Measurements from ENCODE around the gene HCK.
A peak's percentile ranks its signal among the peaks of the same experiment; 100 is the strongest.

Gene HCK

GRCh38 chr20:32036252-32036651 is 15.8 kb upstream of the HCK start:
- no peak overlapping the region for H3K27ac Mint-ChIP-seq
- H3K9me3 Mint-ChIP-seq = peaks cover 5 to 7% of the 10 kb centered on the region in 2 donors
- ATAC-seq (replicated peaks) = no peak
- peak overlapping the region in 1 of 2 donors; percentile 4 for H3K4me3 Mint-ChIP-seq
- peaks cover 26 to 56% of the 10 kb centered on the region in 2 donors for H3K4me1 Mint-ChIP-seq
- peaks cover 20 to 31% of the 10 kb centered on the region in 2 donors for H3K27me3 Mint-ChIP-seq
- H3K36me3 Mint-ChIP-seq = peaks cover 3 to 7% of the 10 kb centered on the region in 2 donors
- no peak for DNase-seq

- Mint-ChIP-seq H3K9me3 (peaks cover 5 to 7% of the 10 kb centered on the region in 2 donors), H3K36me3 (peaks cover 3 to 7% of the 10 kb centered on the region in 2 donors), H3K27me3 (peaks cover 20 to 26% of the 10 kb centered on the region in 2 donors), H3K4me1 (peaks cover 30 to 58% of the 10 kb centered on the region in 2 donors), H3K4me3 (no peak overlapping the region), H3K27ac (no peak overlapping the region)
- no peak for DNase-seq
- no peak for ATAC-seq (replicated peaks)
Observed at GRCh38 chr20:32036716-32037485, 15.1 kb upstream of the HCK start.

GRCh38 chr20:32037929-32038328 is 14.1 kb upstream of the HCK start:
- ATAC-seq (replicated peaks) (no peak), DNase-seq (no peak)
- Mint-ChIP-seq H3K27ac (peak overlapping the region; percentile 86), H3K4me3 (no peak overlapping the region), H3K9me3 (peaks cover 5 to 7% of the 10 kb centered on the region in 2 donors), H3K27me3 (peaks cover 10 to 19% of the 10 kb centered on the region in 2 donors), H3K36me3 (peaks cover 3 to 7% of the 10 kb centered on the region in 2 donors), H3K4me1 (peaks cover 34 to 66% of the 10 kb centered on the region in 2 donors)

GRCh38 chr20:32040142-32040953 is 11.7 kb upstream of the HCK start:
- peak; percentile 91 to 92 for ATAC-seq (replicated peaks)
- peak overlapping the region; percentile 51 to 57 for H3K4me3 Mint-ChIP-seq
- peaks cover 0 to 5% of the 10 kb centered on the region in 2 donors for H3K27me3 Mint-ChIP-seq

GRCh38 chr20:32045999-32046398 is 6.0 kb upstream of the HCK start:
- no peaks in the 10 kb centered on the region for H3K27me3 Mint-ChIP-seq
- ATAC-seq (replicated peaks) (no peak), DNase-seq (no peak)
- no peaks in the 10 kb centered on the region for H3K9me3 Mint-ChIP-seq
- no peak overlapping the region for H3K4me3 Mint-ChIP-seq
- no peak overlapping the region for H3K27ac Mint-ChIP-seq
- no peaks in the 10 kb centered on the region for H3K36me3 Mint-ChIP-seq
- H3K4me1 Mint-ChIP-seq = peaks cover 14 to 21% of the 10 kb centered on the region in 2 donors

More at GRCh38 chr20:32040142-32040953, 11.7 kb upstream of the HCK start:
- H3K36me3 Mint-ChIP-seq = peaks cover 3 to 7% of the 10 kb centered on the region in 2 donors
- peaks cover 28 to 52% of the 10 kb centered on the region in 2 donors for H3K4me1 Mint-ChIP-seq
- H3K9me3 Mint-ChIP-seq = peaks cover 5 to 7% of the 10 kb centered on the region in 2 donors
- DNase-seq = peak; percentile 74
- peak overlapping the region; percentile 31 for H3K27ac Mint-ChIP-seq

GRCh38 chr20:32050324-32050841 is 1.7 kb upstream of the HCK start:
- peaks cover 16 to 36% of the 10 kb centered on the region in 2 donors for H3K4me1 Mint-ChIP-seq
- H3K9me3 Mint-ChIP-seq = no peaks in the 10 kb centered on the region
- no peak overlapping the region for H3K4me3 Mint-ChIP-seq
- ATAC-seq (replicated peaks) (no peak), DNase-seq (no peak)
- H3K36me3 Mint-ChIP-seq = peaks cover 0 to 2% of the 10 kb centered on the region in 2 donors
- H3K27me3 Mint-ChIP-seq = peaks cover 5 to 8% of the 10 kb centered on the region in 2 donors
- no peak overlapping the region for H3K27ac Mint-ChIP-seq

- Mint-ChIP-seq H3K27me3 (peaks cover 5 to 8% of the 10 kb centered on the region in 2 donors), H3K4me3 (peak overlapping the region; percentile 85 to 89), H3K27ac (peak overlapping the region; percentile 54), H3K4me1 (peaks cover 16 to 40% of the 10 kb centered on the region in 2 donors), H3K9me3 (no peaks in the 10 kb centered on the region), H3K36me3 (peaks cover 0 to 2% of the 10 kb centered on the region in 2 donors)
- DNase-seq (peak; percentile 25), ATAC-seq (replicated peaks) (peak; percentile 44 to 53)
Observed at GRCh38 chr20:32050851-32051556, 1.0 kb upstream of the HCK start.

- Mint-ChIP-seq H3K36me3 (peaks cover 0 to 2% of the 10 kb centered on the region in 2 donors), H3K4me1 (peaks cover 16 to 43% of the 10 kb centered on the region in 2 donors), H3K27ac (peak overlapping the region; percentile 87), H3K4me3 (peak overlapping the region; percentile 85 to 89), H3K27me3 (peaks cover 5 to 8% of the 10 kb centered on the region in 2 donors), H3K9me3 (no peaks in the 10 kb centered on the region)
- DNase-seq (no peak), ATAC-seq (replicated peaks) (no peak)
Observed at GRCh38 chr20:32051720-32052089, 337 bp upstream of the HCK start.

- peaks cover 20 to 55% of the 10 kb centered on the region in 2 donors for H3K4me1 Mint-ChIP-seq
- ATAC-seq (replicated peaks) = peak; percentile 65 to 71
- peak; percentile 22 for DNase-seq
- peaks cover 5 to 8% of the 10 kb centered on the region in 2 donors for H3K27me3 Mint-ChIP-seq
- peak overlapping the region; percentile 85 to 89 for H3K4me3 Mint-ChIP-seq
- no peaks in the 10 kb centered on the region for H3K9me3 Mint-ChIP-seq
- H3K27ac Mint-ChIP-seq = peak overlapping the region; percentile 32
- H3K36me3 Mint-ChIP-seq = peaks cover 0 to 2% of the 10 kb centered on the region in 2 donors
Observed at GRCh38 chr20:32052778-32053362, 828 bp downstream of the HCK start.

- H3K27me3 Mint-ChIP-seq = peaks cover 5 to 8% of the 10 kb centered on the region in 2 donors
- no peak overlapping the region for H3K4me3 Mint-ChIP-seq
- DNase-seq (no peak), ATAC-seq (replicated peaks) (no peak)
- H3K27ac Mint-ChIP-seq = no peak overlapping the region
- H3K9me3 Mint-ChIP-seq = no peaks in the 10 kb centered on the region
- H3K36me3 Mint-ChIP-seq = peaks cover 0 to 2% of the 10 kb centered on the region in 2 donors
- H3K4me1 Mint-ChIP-seq = peaks cover 20 to 60% of the 10 kb centered on the region in 2 donors
Observed at GRCh38 chr20:32053648-32054047, 1.6 kb downstream of the HCK start.

GRCh38 chr20:32056708-32057483 is 4.9 kb downstream of the HCK start:
- ATAC-seq (replicated peaks) (no peak), DNase-seq (no peak)
- Mint-ChIP-seq H3K36me3 (peaks cover 0 to 9% of the 10 kb centered on the region in 2 donors), H3K4me3 (no peak overlapping the region), H3K9me3 (no peaks in the 10 kb centered on the region), H3K27me3 (peaks cover 2 to 3% of the 10 kb centered on the region in 2 donors), H3K27ac (no peak overlapping the region), H3K4me1 (peaks cover 15 to 71% of the 10 kb centered on the region in 2 donors)

GRCh38 chr20:32057656-32058184 is 5.7 kb downstream of the HCK start:
- no peak for ATAC-seq (replicated peaks)
- no peaks in the 10 kb centered on the region for H3K27me3 Mint-ChIP-seq
- no peak overlapping the region for H3K27ac Mint-ChIP-seq
- H3K36me3 Mint-ChIP-seq = peaks cover 0 to 9% of the 10 kb centered on the region in 2 donors
- no peak for DNase-seq
- no peaks in the 10 kb centered on the region for H3K9me3 Mint-ChIP-seq
- no peak overlapping the region for H3K4me3 Mint-ChIP-seq
- peaks cover 19 to 75% of the 10 kb centered on the region in 2 donors for H3K4me1 Mint-ChIP-seq

- H3K27me3 Mint-ChIP-seq = no peaks in the 10 kb centered on the region
- no peaks in the 10 kb centered on the region for H3K9me3 Mint-ChIP-seq
- H3K36me3 Mint-ChIP-seq = peaks cover 0 to 9% of the 10 kb centered on the region in 2 donors
- DNase-seq (no peak), ATAC-seq (replicated peaks) (no peak)
- H3K4me1 Mint-ChIP-seq = peaks cover 21 to 72% of the 10 kb centered on the region in 2 donors
- no peak overlapping the region for H3K4me3 Mint-ChIP-seq
- peak overlapping the region; percentile 80 for H3K27ac Mint-ChIP-seq
Observed at GRCh38 chr20:32059189-32059588, 7.1 kb downstream of the HCK start.

Measured in stimulated activated naive B cell treated with anti-CD40 and anti-IgM and Interleukin-4, amounts not matched to agents 10 μg/mL and 1 μg/mL and 100 μg/mL, for 72 hours (primary cell).